Chondrocyte (in vitro differentiated cells): ENCODE results near the gene XK. TPM values are rescaled to one million over a fixed set of nuclear protein-coding genes. Genes with fewer than 3 reads are reported as not detected.

ENCODE experiments used
- DNase-seq: peaks from one replicate; pipeline ENCODE4 v3.0.0; 2021; ENCODE audit warnings: mixed read lengths, low spot score
- H3K27ac Mint-ChIP-seq: one replicate; pipeline ENCODE4 v1.8.0; 2021; ENCODE audit warnings: mild to moderate bottlenecking, moderate library complexity, mixed read lengths; ENCODE audit not compliant: unreplicated experiment
- H3K27me3 Mint-ChIP-seq: 2 replicates; pipeline ENCODE4 v1.8.0; 2021; ENCODE audit warnings: low read depth, mixed read lengths
- H3K36me3 Mint-ChIP-seq: 2 replicates; pipeline ENCODE4 v1.8.0; 2021; ENCODE audit warnings: low read depth, mixed read lengths
- H3K4me1 Mint-ChIP-seq: 2 replicates; pipeline ENCODE4 v1.8.0; 2021; ENCODE audit warnings: low read depth, mild to moderate bottlenecking, mixed read lengths
- H3K4me3 Mint-ChIP-seq: one replicate; pipeline ENCODE4 v1.8.0; 2021; ENCODE audit warnings: mild to moderate bottlenecking, moderate library complexity, mixed read lengths; ENCODE audit not compliant: unreplicated experiment
- H3K9me3 Mint-ChIP-seq: 2 replicates; pipeline ENCODE4 v1.8.0; 2021; ENCODE audit warnings: low read depth, mixed read lengths
- total RNA-seq: library from RNA; stranded (reverse); gene quantifications from 3 replicates; pipeline ENCODE4 v1.2.1, GENCODE V29; 2021
- TF ChIP-seq, protein P1 (sequence below): fragments of 200-600 bp; sonication (generic); IDR thresholded peaks from 2 replicates; pipeline ENCODE4 v1.5.0; 2021; ENCODE audit warnings: antibody characterized with exemption, mild to moderate bottlenecking, moderate library complexity

Gene XK
- total RNA-seq, 1 donor from 2014 or later, result 0.07 TPM

DNA sequence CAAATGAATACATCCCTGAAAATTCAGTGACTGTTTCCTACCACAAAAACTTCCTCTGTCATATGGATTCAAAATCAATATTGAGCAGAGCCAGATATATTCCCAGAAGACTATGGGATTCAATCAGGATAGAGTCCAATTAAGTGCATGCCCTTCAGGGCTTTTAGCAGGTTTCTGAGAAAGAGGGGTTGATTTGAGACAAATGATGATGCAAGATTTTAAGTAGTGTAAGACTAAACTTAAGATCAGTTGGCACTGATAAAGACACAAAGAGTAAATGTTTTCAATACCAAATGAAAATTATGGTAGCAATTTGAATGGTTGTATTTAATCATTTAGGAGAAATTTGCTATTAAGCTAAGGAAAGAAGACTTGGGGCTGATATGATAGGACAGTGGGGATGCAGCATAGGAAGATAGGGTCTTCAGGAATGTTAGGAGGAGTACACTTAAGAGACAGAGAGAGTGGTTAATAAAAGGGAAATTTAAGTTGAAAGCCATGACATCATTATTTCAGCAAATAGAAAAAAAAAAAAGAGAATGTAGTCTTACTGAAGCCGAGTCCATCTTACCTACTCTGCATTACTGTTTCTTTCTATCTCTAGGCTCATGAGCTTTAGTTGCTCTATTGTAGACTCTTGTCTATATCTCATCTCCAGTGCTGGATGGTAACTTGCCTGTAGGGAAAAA is 32.0 kb upstream of the XK start:
- peaks cover 4% of the 10 kb centered on the region for H3K9me3 Mint-ChIP-seq

DNA sequence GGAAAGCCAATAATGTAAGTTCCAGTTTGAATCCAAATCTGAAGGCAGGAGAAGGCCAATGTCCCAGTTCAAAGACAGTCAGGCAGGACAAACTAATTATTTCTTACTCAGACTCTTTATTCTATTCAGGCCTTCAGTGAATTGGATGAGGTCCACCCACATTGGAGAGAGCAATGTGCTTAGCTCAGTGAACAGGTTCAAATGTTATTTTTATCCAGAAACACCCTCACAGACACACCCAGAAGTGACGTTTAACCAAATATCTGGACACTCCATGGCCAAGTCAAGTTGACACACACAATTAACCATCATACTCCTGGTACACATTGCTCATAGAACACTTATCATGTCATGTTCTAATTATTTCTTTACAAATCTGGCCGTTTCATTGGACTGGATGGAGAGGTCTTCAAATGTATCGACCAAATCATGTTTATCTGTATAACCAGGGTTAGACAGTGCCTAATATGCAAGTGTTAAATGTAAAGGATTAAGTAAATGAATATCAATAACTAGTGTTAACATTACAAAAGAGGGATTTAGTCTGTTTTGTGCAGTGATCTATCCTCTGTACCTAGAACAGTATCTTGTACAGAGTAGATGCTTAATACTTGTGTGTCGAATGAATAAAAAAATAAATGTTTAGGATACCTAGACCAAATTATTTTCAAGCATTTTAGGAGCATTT is 27.1 kb upstream of the XK start:
- Mint-ChIP-seq H3K4me1 (no peaks in the 10 kb centered on the region), H3K27me3 (peaks cover 7% of the 10 kb centered on the region), H3K9me3 (peaks cover 10% of the 10 kb centered on the region), H3K36me3 (no peaks in the 10 kb centered on the region), H3K4me3 (no peak overlapping the region), H3K27ac (no peak overlapping the region)
- no peak for DNase-seq
- TF ChIP-seq, protein P1, sequence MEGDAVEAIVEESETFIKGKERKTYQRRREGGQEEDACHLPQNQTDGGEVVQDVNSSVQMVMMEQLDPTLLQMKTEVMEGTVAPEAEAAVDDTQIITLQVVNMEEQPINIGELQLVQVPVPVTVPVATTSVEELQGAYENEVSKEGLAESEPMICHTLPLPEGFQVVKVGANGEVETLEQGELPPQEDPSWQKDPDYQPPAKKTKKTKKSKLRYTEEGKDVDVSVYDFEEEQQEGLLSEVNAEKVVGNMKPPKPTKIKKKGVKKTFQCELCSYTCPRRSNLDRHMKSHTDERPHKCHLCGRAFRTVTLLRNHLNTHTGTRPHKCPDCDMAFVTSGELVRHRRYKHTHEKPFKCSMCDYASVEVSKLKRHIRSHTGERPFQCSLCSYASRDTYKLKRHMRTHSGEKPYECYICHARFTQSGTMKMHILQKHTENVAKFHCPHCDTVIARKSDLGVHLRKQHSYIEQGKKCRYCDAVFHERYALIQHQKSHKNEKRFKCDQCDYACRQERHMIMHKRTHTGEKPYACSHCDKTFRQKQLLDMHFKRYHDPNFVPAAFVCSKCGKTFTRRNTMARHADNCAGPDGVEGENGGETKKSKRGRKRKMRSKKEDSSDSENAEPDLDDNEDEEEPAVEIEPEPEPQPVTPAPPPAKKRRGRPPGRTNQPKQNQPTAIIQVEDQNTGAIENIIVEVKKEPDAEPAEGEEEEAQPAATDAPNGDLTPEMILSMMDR, result no peak

More for the DNA sequence above, 32.0 kb upstream of the XK start:
- H3K4me3 Mint-ChIP-seq, result no peak overlapping the region
- no peak overlapping the region for H3K27ac Mint-ChIP-seq
- H3K36me3 Mint-ChIP-seq, result no peaks in the 10 kb centered on the region
- H3K27me3 Mint-ChIP-seq, result peaks cover 7% of the 10 kb centered on the region
- TF ChIP-seq, protein P1, result no peak
- H3K4me1 Mint-ChIP-seq, result no peaks in the 10 kb centered on the region
- no peak for DNase-seq

DNA sequence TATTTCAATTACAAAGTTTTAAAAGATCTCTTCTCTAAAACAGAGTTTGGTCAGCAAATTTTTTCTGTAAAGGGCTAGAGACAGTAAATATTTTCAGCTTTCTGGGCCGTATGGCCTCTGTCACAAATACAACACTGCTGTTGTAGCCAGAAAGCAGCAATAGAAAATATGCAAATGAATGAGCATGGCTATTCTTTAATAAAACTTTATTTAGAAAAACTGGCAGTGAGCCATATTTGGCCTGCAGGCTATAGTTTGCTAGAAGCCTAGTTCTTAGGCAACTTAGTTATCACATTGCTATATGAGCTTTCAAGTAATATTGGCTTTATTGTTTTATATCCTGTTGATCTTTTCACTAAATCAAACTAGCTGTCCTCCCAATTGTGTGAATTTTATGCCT is 26.5 kb upstream of the XK start:
- H3K4me1 Mint-ChIP-seq, result no peaks in the 10 kb centered on the region
- H3K27me3 Mint-ChIP-seq, result peaks cover 5% of the 10 kb centered on the region
- H3K36me3 Mint-ChIP-seq, result no peaks in the 10 kb centered on the region
- H3K4me3 Mint-ChIP-seq, result no peak overlapping the region
- TF ChIP-seq, protein P1, result no peak
- no peak for DNase-seq
- no peak overlapping the region for H3K27ac Mint-ChIP-seq
- peaks cover 10% of the 10 kb centered on the region for H3K9me3 Mint-ChIP-seq

DNA sequence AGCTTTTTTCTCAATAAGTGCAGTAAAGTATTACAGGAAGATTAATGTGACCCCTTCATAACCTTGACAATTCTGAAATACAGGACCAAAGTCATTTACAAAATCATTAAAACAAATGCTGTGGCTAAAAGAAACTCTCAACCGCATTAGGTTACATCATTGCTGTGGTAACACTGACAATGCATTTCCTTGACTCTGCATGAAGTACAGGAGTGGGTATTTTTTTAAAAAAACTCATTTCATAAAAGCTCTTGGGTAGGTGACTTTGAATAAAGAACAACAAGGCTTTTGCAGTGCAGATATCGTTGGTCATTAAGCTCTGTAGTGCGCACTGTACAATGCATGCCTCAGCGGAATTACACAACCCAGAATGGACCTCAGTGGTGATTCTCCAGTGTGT is 23.4 kb upstream of the XK start:
- no peak overlapping the region for H3K27ac Mint-ChIP-seq
- TF ChIP-seq, protein P1, result no peak
- H3K4me3 Mint-ChIP-seq, result no peak overlapping the region
- no peaks in the 10 kb centered on the region for H3K36me3 Mint-ChIP-seq
- no peaks in the 10 kb centered on the region for H3K4me1 Mint-ChIP-seq
- no peak for DNase-seq
- peaks cover 8% of the 10 kb centered on the region for H3K9me3 Mint-ChIP-seq
- H3K27me3 Mint-ChIP-seq, result no peaks in the 10 kb centered on the region

DNA sequence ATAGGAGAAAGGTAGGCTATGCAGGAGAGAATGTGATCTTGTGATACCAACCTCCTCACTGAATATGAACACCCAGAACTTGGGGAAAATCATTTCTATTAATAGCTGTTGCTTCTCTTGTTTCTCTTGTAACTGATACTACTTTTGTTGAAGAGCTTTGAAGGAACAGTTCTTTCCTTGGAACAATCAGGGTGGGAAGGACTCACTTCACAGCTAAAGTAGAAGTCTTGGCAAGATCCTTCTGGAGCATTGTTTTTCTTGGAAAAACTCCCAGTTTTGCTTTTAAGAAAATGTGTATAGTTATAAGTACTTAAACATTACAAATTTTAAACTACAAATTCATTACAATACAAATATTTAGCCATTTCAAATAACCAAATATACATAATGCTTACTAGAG is 19.1 kb upstream of the XK start:
- TF ChIP-seq, protein P1, result no peak
- Mint-ChIP-seq H3K4me3 (no peak overlapping the region), H3K4me1 (no peaks in the 10 kb centered on the region), H3K9me3 (peaks cover 6% of the 10 kb centered on the region), H3K36me3 (no peaks in the 10 kb centered on the region), H3K27me3 (peaks cover 2% of the 10 kb centered on the region), H3K27ac (no peak overlapping the region)
- no peak for DNase-seq
